CMK (cell line): Measurements from ENCODE around the gene TASOR2.

Experiments
- DNase-seq: peaks from one replicate; pipeline ENCODE4 v3.0.0-alpha.2; 2010; ENCODE audit warnings: low read depth

The TASOR2 gene

GRCh38 chr10:5684318-5684970 is at the start of gene TASOR2:
Gene TASOR2, plus strand, starts transcription at chr10:5684838. Its CDS starts 35,805 bp downstream, at chr10:5720643.
- peak; percentile 88 for DNase-seq

GRCh38 chr10:5634918-5635317 is 49.7 kb upstream of the TASOR2 start:
- no peak for DNase-seq

- DNase-seq: no peak
Measured at GRCh38 chr10:5638494-5638893, 46.1 kb upstream of the TASOR2 start.

- no peak for DNase-seq
Measured at GRCh38 chr10:5639066-5639465, 45.6 kb upstream of the TASOR2 start.

- DNase-seq: no peak
Measured at GRCh38 chr10:5640036-5640435, 44.6 kb upstream of the TASOR2 start.

- no peak for DNase-seq
Measured at GRCh38 chr10:5640501-5640900, 44.1 kb upstream of the TASOR2 start.

- DNase-seq: no peak
Measured at GRCh38 chr10:5641501-5641900, 43.1 kb upstream of the TASOR2 start.

- no peak for DNase-seq
Measured at GRCh38 chr10:5643346-5644067, 41.1 kb upstream of the TASOR2 start.

- DNase-seq: no peak
Measured at GRCh38 chr10:5644930-5645329, 39.7 kb upstream of the TASOR2 start.

- no peak for DNase-seq
Measured at GRCh38 chr10:5645375-5645774, 39.3 kb upstream of the TASOR2 start.

- no peak for DNase-seq
Measured at GRCh38 chr10:5645944-5646617, 38.6 kb upstream of the TASOR2 start.

GRCh38 chr10:5647507-5648240 is 37.0 kb upstream of the TASOR2 start:
- no peak for DNase-seq

- DNase-seq: no peak
Measured at GRCh38 chr10:5648494-5649457, 35.9 kb upstream of the TASOR2 start.

GRCh38 chr10:5649746-5650145 is 34.9 kb upstream of the TASOR2 start:
- DNase-seq: no peak

- DNase-seq: no peak
Measured at GRCh38 chr10:5650664-5651387, 33.8 kb upstream of the TASOR2 start.

GRCh38 chr10:5651388-5651764 is 33.3 kb upstream of the TASOR2 start:
- no peak for DNase-seq

GRCh38 chr10:5652746-5653145 is 31.9 kb upstream of the TASOR2 start:
- DNase-seq: no peak

- DNase-seq: no peak
Measured at GRCh38 chr10:5654218-5654755, 30.4 kb upstream of the TASOR2 start.

- no peak for DNase-seq
Measured at GRCh38 chr10:5655121-5655520, 29.5 kb upstream of the TASOR2 start.
